Mesenchymal stem cell (in vitro differentiated cells and primary cell): Measurements from ENCODE around the gene ZNF181.

ENCODE experiments used
- DNase-seq: peaks from one replicate; pipeline ENCODE4 v3.0.0-alpha.2; 2013
- H2AFZ ChIP-seq: one replicate; pipeline ENCODE4 v1.6.1; 2013; ENCODE audit warnings: low read depth, mild to moderate bottlenecking, control low read depth, inconsistent platforms, low read length, moderate library complexity
- H2AK5ac ChIP-seq: 2 replicates; pipeline ENCODE4 v1.6.1; 2013; ENCODE audit warnings: low read length, moderate library complexity, mild to moderate bottlenecking, inconsistent platforms; ENCODE audit not compliant: severe bottlenecking
- H2BK120ac ChIP-seq: one replicate; pipeline ENCODE4 v1.6.1; 2013; ENCODE audit warnings: low read depth, mild to moderate bottlenecking, inconsistent platforms, low read length, moderate library complexity
- H2BK12ac ChIP-seq, 2 experiments: one replicate each; pipeline ENCODE4 v1.6.1; 2013; ENCODE audit warnings: inconsistent platforms in 2 of 2, low read length in 2 of 2, mild to moderate bottlenecking in 2 of 2, moderate library complexity in 2 of 2, control low read depth in 1 of 2
- H2BK15ac ChIP-seq: one replicate; pipeline ENCODE4 v1.6.1; 2013; ENCODE audit warnings: mild to moderate bottlenecking, low read depth, inconsistent platforms; ENCODE audit not compliant: poor library complexity, severe bottlenecking
- H2BK5ac ChIP-seq: 2 replicates; pipeline ENCODE4 v1.6.1; 2013; ENCODE audit warnings: low read depth, mild to moderate bottlenecking, low read length, control low read depth, inconsistent platforms; ENCODE audit not compliant: poor library complexity, severe bottlenecking
- H3K14ac ChIP-seq, 2 experiments: one replicate each; pipeline ENCODE4 v1.6.1; 2013; ENCODE audit warnings: inconsistent platforms in 2 of 2, low read length in 2 of 2, control low read depth in 1 of 2, mild to moderate bottlenecking in 1 of 2, moderate library complexity in 1 of 2
- H3K18ac ChIP-seq, 2 experiments: one replicate each; pipeline ENCODE4 v1.6.1; 2013; ENCODE audit warnings: inconsistent platforms in 2 of 2, low read length in 2 of 2, control low read depth in 1 of 2, low read depth in 1 of 2, mild to moderate bottlenecking in 1 of 2
- H3K23ac ChIP-seq, 2 experiments: one replicate each; pipeline ENCODE4 v1.6.1; 2013; ENCODE audit warnings: inconsistent platforms in 2 of 2, low read length in 2 of 2, mild to moderate bottlenecking in 2 of 2, moderate library complexity in 2 of 2, control low read depth in 1 of 2
- H3K27ac ChIP-seq: 2 replicates; pipeline ENCODE4 v1.5.1; 2013; ENCODE audit warnings: mild to moderate bottlenecking, moderate library complexity, low read length, control low read depth, inconsistent platforms; ENCODE audit not compliant: poor library complexity, severe bottlenecking
- H3K27me3 ChIP-seq, 2 experiments: 2 replicates each; pipeline versions ENCODE4 v1.6.1 to v1.7.0; 2013; ENCODE audit warnings: low read length in 2 of 2, mild to moderate bottlenecking in 2 of 2, moderate library complexity in 2 of 2, control low read depth in 1 of 2, inconsistent platforms in 1 of 2; ENCODE audit not compliant: control insufficient read depth in 1 of 2, insufficient read depth in 1 of 2
- H3K36me3 ChIP-seq, 2 experiments: 2 replicates each; pipeline versions ENCODE4 v1.6.1 to v1.7.0; 2013; ENCODE audit warnings: low read length in 2 of 2, control low read depth in 1 of 2, inconsistent platforms in 1 of 2, low read depth in 1 of 2, mild to moderate bottlenecking in 1 of 2; ENCODE audit not compliant: insufficient read depth in 2 of 2, control insufficient read depth in 1 of 2
- H3K4ac ChIP-seq, 2 experiments: one replicate each; pipeline ENCODE4 v1.6.1; 2013; ENCODE audit warnings: inconsistent platforms in 2 of 2, low read length in 2 of 2, mild to moderate bottlenecking in 2 of 2, moderate library complexity in 2 of 2, control low read depth in 1 of 2, low read depth in 1 of 2
- H3K4me1 ChIP-seq: 2 replicates; pipeline ENCODE4 v1.6.1; 2013; ENCODE audit warnings: low read depth, low read length, control low read depth; ENCODE audit not compliant: control insufficient read depth, insufficient read depth
- H3K4me2 ChIP-seq: 2 replicates; pipeline ENCODE4 v1.6.1; 2013; ENCODE audit warnings: low read length, mild to moderate bottlenecking, inconsistent platforms; ENCODE audit not compliant: poor library complexity, severe bottlenecking
- H3K4me3 ChIP-seq, 2 experiments: 2 replicates each; pipeline versions ENCODE4 v1.5.1 to v1.7.0; 2013; ENCODE audit warnings: low read length in 2 of 2, mild to moderate bottlenecking in 2 of 2, control low read depth in 1 of 2, low read depth in 1 of 2; ENCODE audit not compliant: insufficient read depth in 1 of 2
- H3K79me1 ChIP-seq: replicated peaks from 2 replicates; pipeline ENCODE4 v1.6.1; 2013; ENCODE audit warnings: mild to moderate bottlenecking, control low read depth, low read length, inconsistent platforms; ENCODE audit not compliant: poor library complexity, severe bottlenecking
- H3K9ac ChIP-seq: 2 replicates; pipeline ENCODE4 v1.7.0; 2013; ENCODE audit warnings: mild to moderate bottlenecking, low read length, moderate library complexity
- H3K9me3 ChIP-seq: 2 replicates; pipeline ENCODE4 v1.7.0; 2013; ENCODE audit warnings: mild to moderate bottlenecking, low read length; ENCODE audit not compliant: control insufficient read depth
- H4K8ac ChIP-seq: one replicate; pipeline ENCODE4 v1.6.1; 2013; ENCODE audit warnings: inconsistent platforms, mild to moderate bottlenecking, low read length, moderate library complexity
- H4K91ac ChIP-seq: one replicate; pipeline ENCODE4 v1.6.1; 2013; ENCODE audit warnings: mild to moderate bottlenecking, low read length, inconsistent platforms
- WGBS: methylation state at CpG from one replicate; pipeline ENCODE4 v1.1.7; 2013; ENCODE audit warnings: mixed read lengths; 5-methylcytosine and 5-hydroxymethylcytosine counted together

The ZNF181 gene

DNA sequence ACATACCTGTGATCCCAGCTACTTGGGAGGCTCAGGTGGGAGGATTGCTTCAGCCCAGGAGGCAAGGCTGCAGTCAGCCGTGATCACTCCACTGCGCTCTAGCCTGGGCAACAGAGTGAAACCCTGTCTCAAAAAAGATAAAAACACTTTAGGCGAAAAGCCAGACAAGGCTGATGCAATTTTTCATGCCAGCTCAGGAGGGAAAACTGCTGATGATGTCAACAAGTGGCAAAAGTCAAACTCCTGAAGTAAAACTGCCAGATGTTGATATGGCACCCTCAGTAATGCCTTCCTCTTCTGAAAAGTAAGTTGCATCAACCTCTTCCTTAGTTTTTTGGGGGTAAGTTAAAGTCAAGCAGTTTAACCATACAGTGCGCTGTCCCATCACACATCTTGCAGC is 23.4 kb downstream of the ZNF181 start:
- DNase-seq, result no peak
- Histone ChIP-seq H3K4me3 (peak overlapping the region in 1 of 2 experiments; percentile 46), H4K91ac (no peak overlapping the region), H2BK15ac (no peak overlapping the region), H2AK5ac (no peak overlapping the region), H3K9ac (no peak overlapping the region), H3K4ac (no peak overlapping the region), H4K8ac (no peak overlapping the region), H3K14ac (no peak overlapping the region), H3K36me3 (peaks cover 6 to 47% of the 10 kb centered on the region in 2 experiments), H3K27me3 (no peaks in the 10 kb centered on the region), H3K4me1 (no peaks in the 10 kb centered on the region), H3K18ac (no peak overlapping the region), H3K4me2 (no peak overlapping the region), H2BK12ac (no peak overlapping the region), H3K9me3 (peaks cover 99% of the 10 kb centered on the region), H2BK120ac (no peak overlapping the region), H3K27ac (no peak overlapping the region), H3K79me1 (no peaks in the 10 kb centered on the region), H2AFZ (no peak overlapping the region), H2BK5ac (no peak overlapping the region), H3K23ac (no peak overlapping the region)
- 82% methylated on average over 3 of the region's 4 CpGs for WGBS

DNA sequence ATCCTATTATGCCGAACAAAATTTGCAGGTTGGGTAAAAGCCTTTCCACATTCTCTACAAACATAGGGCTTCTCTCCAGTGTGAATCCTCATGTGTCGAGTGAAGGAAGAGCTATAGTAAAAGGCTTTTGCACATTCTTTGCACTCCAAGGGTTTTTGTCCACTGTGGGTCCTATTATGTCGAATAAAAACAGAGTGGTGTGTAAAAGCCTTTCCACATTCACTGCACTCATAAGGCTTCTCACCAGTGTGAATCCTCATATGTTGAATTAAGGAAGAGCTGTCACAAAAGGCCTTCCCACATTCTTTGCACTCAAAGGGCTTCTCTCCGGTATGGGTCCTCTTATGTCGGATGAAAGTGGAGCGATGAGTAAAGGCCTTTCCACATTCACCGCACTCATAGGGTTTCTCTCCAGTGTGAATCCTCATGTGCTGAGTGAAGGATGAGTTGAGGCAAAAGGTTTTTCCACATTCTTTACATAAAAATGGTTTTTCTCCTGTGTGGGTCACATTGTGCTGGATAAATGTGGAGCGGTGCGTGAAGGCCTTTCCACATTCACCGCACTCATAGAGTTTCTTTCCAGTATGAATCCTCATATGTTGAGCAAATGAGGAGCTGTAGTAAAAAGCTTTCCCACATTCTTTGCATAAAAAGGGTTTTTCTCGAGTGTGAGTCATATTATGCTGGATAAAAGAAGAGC is 25.3 kb downstream of the ZNF181 start:
- H2AK5ac ChIP-seq, result no peak overlapping the region
- no peak overlapping the region for H3K4ac ChIP-seq
- no peak overlapping the region for H3K14ac ChIP-seq
- WGBS, result 94% methylated on average over 6 of the region's 11 CpGs
- peaks cover 14 to 58% of the 10 kb centered on the region in 2 experiments for H3K36me3 ChIP-seq
- H2BK120ac ChIP-seq, result no peak overlapping the region
- H3K4me3 ChIP-seq, result peak overlapping the region in 1 of 2 experiments; percentile 55
- no peak overlapping the region for H3K27ac ChIP-seq
- H3K23ac ChIP-seq, result no peak overlapping the region
- no peak overlapping the region for H2BK15ac ChIP-seq
- no peak overlapping the region for H3K4me2 ChIP-seq
- no peak overlapping the region for H3K18ac ChIP-seq
- no peak overlapping the region for H2AFZ ChIP-seq
- no peak overlapping the region for H3K9ac ChIP-seq
- no peaks in the 10 kb centered on the region for H3K27me3 ChIP-seq
- H3K79me1 ChIP-seq, result no peaks in the 10 kb centered on the region
- no peak overlapping the region for H2BK12ac ChIP-seq
- H4K8ac ChIP-seq, result no peak overlapping the region
- peaks cover 100% of the 10 kb centered on the region for H3K9me3 ChIP-seq
- H3K4me1 ChIP-seq, result no peaks in the 10 kb centered on the region
- no peak overlapping the region for H2BK5ac ChIP-seq
- peak; percentile 1 for DNase-seq
- no peak overlapping the region for H4K91ac ChIP-seq

DNA sequence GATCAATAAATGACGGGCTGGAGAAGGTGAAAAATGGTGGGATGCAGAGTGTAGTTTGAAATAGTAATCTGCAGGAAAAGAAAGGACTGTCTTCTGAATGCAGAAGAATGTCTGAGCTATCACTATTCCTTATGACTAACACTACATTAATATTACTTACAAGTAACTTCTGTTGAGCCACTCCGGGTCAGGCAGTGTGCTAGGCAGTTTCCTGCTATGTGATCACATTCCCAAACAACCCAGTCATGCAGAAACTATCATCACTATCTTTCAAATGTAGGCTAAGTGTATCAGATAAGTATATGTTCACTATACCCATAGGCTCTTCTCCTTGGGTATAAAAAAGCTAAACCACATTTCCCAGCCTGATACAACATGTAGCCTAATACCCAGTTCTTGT is 32.3 kb downstream of the ZNF181 start:
- no peak overlapping the region for H3K23ac ChIP-seq
- 94% methylated on average over 2 of the region's 2 CpGs for WGBS
- H2BK15ac ChIP-seq, result no peak overlapping the region
- no peak for DNase-seq
- H2BK5ac ChIP-seq, result no peak overlapping the region
- H3K14ac ChIP-seq, result no peak overlapping the region
- no peak overlapping the region for H3K4me2 ChIP-seq
- peaks cover 14% of the 10 kb centered on the region for H3K79me1 ChIP-seq
- no peak overlapping the region for H4K8ac ChIP-seq
- H2AFZ ChIP-seq, result no peak overlapping the region
- H3K27ac ChIP-seq, result no peak overlapping the region
- no peak overlapping the region for H3K9ac ChIP-seq
- no peak overlapping the region for H2BK12ac ChIP-seq
- peaks cover 61 to 92% of the 10 kb centered on the region in 2 experiments for H3K36me3 ChIP-seq
- H3K27me3 ChIP-seq, result no peaks in the 10 kb centered on the region
- H2AK5ac ChIP-seq, result no peak overlapping the region
- no peak overlapping the region for H2BK120ac ChIP-seq
- no peak overlapping the region for H3K18ac ChIP-seq
- H3K4me3 ChIP-seq, result peak overlapping the region in 1 of 2 experiments; percentile 50
- no peak overlapping the region for H4K91ac ChIP-seq
- H3K4ac ChIP-seq, result no peak overlapping the region
- H3K4me1 ChIP-seq, result no peaks in the 10 kb centered on the region
- peaks cover 93% of the 10 kb centered on the region for H3K9me3 ChIP-seq

DNA sequence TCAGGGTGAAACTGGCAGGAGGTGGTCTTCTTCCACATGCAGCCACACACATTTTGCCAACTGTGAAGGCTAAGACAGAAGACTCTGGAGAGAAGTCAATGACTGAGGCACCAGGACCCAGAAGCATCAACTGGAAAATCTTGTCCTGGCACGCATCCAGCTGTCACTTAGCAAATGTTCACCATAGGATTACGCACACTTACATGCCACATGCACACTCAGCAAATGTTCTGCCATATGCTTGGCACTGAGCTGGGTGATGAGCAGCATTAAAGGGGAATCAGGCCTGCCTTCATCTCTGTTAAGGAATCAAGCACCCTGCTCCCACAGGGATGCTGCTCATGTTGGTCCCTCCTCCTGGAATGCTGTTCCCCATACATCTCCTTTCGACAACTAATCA is 33.9 kb downstream of the ZNF181 start:
- no peak overlapping the region for H4K91ac ChIP-seq
- H2BK12ac ChIP-seq, result no peak overlapping the region
- H3K36me3 ChIP-seq, result peaks cover 62 to 79% of the 10 kb centered on the region in 2 experiments
- no peak overlapping the region for H2BK15ac ChIP-seq
- no peak overlapping the region for H3K27ac ChIP-seq
- H3K14ac ChIP-seq, result no peak overlapping the region
- H3K23ac ChIP-seq, result no peak overlapping the region
- WGBS, result 74% methylated on average over 3 of the region's 3 CpGs
- no peak overlapping the region for H3K9ac ChIP-seq
- no peaks in the 10 kb centered on the region for H3K27me3 ChIP-seq
- DNase-seq, result no peak
- no peak overlapping the region for H3K4me2 ChIP-seq
- H2AK5ac ChIP-seq, result no peak overlapping the region
- no peak overlapping the region for H3K4ac ChIP-seq
- H3K4me3 ChIP-seq, result peak overlapping the region in 1 of 2 experiments; percentile 36
- H4K8ac ChIP-seq, result no peak overlapping the region
- peaks cover 6% of the 10 kb centered on the region for H3K4me1 ChIP-seq
- H2BK5ac ChIP-seq, result no peak overlapping the region
- no peak overlapping the region for H3K18ac ChIP-seq
- peaks cover 77% of the 10 kb centered on the region for H3K9me3 ChIP-seq
- no peak overlapping the region for H2BK120ac ChIP-seq
- peaks cover 26% of the 10 kb centered on the region for H3K79me1 ChIP-seq
- H2AFZ ChIP-seq, result no peak overlapping the region
